SK-N-MC (cell line): ENCODE measurements around the gene BMPR2.

Source experiments
- EZH2 ChIP-seq: fragments of 200-600 bp; sonication (generic); IDR thresholded peaks from one replicate; pipeline ENCODE4 v1.6.1; 2017; ENCODE audit warnings: antibody characterized with exemption
- POLR2AphosphoS5 ChIP-seq: IDR thresholded peaks from 2 replicates; pipeline ENCODE4 v1.6.1; 2012; ENCODE audit warnings: mild to moderate bottlenecking, low read depth, low read length, borderline replicate concordance

- TF ChIP-seq POLR2AphosphoS5 (no peak), EZH2 (no peak)
Observed at GRCh38 chr2:202405798-202406197, 29.7 kb downstream of the BMPR2 start.
